Esophagus (tissue), 2 donors: ENCODE measurements around the gene RCOR1. TPM values are rescaled to one million over a fixed set of nuclear protein-coding genes. Genes with fewer than 3 reads are reported as not detected.
"Not testable (repeated sequence)": the region's sequence is repeated elsewhere in the genome, so short reads cannot be mapped to it uniquely, and the experiment has no call there.

ENCODE experiments used
- H3K27ac ChIP-seq, 2 donors: one replicate each; pipeline ENCODE4 v1.5.1; 2013; ENCODE audit warnings: low read depth in 2 of 2, mild to moderate bottlenecking in 2 of 2, inconsistent platforms in 1 of 2, low read length in 1 of 2, moderate library complexity in 1 of 2
- H3K27me3 ChIP-seq, 2 donors: one replicate each; pipeline ENCODE4 v1.6.1; 2013; ENCODE audit warnings: low read length in 2 of 2, control low read depth in 1 of 2, mild to moderate bottlenecking in 1 of 2; ENCODE audit not compliant: insufficient read depth in 2 of 2, control insufficient read depth in 1 of 2
- H3K36me3 ChIP-seq, 2 donors: one replicate each; pipeline ENCODE4 v1.6.1; 2013; ENCODE audit warnings: low read length in 1 of 2; ENCODE audit not compliant: control insufficient read depth in 2 of 2, insufficient read depth in 2 of 2
- H3K4me1 ChIP-seq, 2 donors: one replicate each; pipeline ENCODE4 v1.6.1; 2013; ENCODE audit warnings: low read length in 1 of 2; ENCODE audit not compliant: control insufficient read depth in 2 of 2, insufficient read depth in 2 of 2
- H3K4me3 ChIP-seq, 2 donors: one replicate each; pipeline ENCODE4 v1.5.1; 2013; ENCODE audit warnings: low read length in 2 of 2, mild to moderate bottlenecking in 2 of 2, low read depth in 1 of 2, moderate library complexity in 1 of 2
- H3K9me3 ChIP-seq, 2 donors: one replicate each; pipeline ENCODE4 v1.6.1; 2013; ENCODE audit warnings: mild to moderate bottlenecking in 2 of 2, low read depth in 1 of 2, low read length in 1 of 2, moderate library complexity in 1 of 2; ENCODE audit not compliant: control insufficient read depth in 2 of 2, insufficient read depth in 1 of 2
- WGBS, 2 donors: extraction: QIAGEN DNeasy Blood & Tissue Kit; methylation state at CpG; one replicate each; pipeline ENCODE4 v1.1.7; 2013; 5-methylcytosine and 5-hydroxymethylcytosine counted together
- polyA plus RNA-seq, 2 donors: library from polyadenylated mRNA; stranded (reverse); fragments of 200-250 nt; gene quantifications; one replicate each; pipeline ENCODE4 v1.2.3, GENCODE V29; 2013
- donor health status: healthy with polysubstance abuse.
- donor health status: Bipolar disorder and iron deficiency.

Gene RCOR1
- polyA plus RNA-seq, 2 donors, result 11.8 to 19.3 TPM

DNA sequence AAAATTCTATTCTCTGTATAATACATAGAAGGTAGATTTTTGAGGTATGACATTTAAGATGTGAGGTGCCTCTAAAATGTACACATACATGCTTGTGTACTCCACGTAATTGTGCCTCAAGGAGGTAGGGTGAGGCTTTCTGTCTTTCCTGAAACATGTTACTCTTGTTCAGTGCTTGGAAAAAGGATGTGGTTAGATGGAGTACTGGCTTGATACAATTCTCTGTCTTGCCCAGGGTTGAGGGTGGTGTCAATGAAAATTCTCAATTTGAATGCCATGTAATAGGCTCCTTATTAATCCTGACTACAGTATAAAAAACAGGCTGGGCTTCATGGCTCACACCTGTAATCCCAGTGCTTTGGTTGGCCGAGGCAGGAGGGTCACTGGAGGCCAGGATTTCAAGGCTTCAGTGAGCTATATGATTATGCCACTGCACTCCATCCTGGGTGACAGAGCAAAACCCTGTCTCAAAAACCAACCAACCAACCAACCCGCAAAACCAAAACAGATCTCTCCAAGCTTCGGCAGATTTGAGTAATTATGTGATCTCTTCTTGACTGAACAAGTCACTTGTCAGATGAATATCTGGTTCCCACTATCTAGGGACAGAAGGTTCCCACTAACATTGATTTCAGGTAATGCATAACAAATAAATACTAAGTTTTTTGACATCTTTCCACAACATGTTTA, 41.6 kb downstream of the RCOR1 start:
- Histone ChIP-seq H3K27me3 (no peaks in the 10 kb centered on the region), H3K9me3 (no peaks in the 10 kb centered on the region), H3K4me3 (no peak overlapping the region), H3K27ac (no peak overlapping the region), H3K4me1 (no peaks in the 10 kb centered on the region), H3K36me3 (peaks cover 0 to 3% of the 10 kb centered on the region in 2 donors)
- 56 to 66% methylated on average over 4 of the region's 4 CpGs for WGBS, 2 donors

DNA sequence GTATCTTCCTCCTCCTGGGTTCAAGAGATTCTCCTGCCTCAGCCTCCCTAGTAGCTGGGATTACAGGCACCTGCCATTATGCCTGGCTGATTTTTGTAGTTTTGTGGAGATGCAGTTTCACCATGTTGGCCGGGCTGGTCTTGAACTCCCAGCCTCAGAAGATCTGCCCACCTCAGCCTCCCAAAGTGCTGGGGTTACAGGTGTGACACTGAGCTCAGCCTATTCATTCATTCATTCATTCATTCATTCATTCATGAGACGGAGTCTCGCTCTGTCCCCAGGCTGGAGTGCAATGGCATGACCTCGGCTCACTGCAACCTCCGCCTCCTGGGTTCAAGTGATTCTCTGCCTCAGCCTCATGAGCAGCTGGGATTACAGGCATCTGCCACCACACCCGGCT, 47.2 kb downstream of the RCOR1 start:
- WGBS, 2 donors, result 94 to 96% methylated on average over 6 of the region's 6 CpGs
- not testable (repeated sequence) for H3K4me3 ChIP-seq, H3K27me3 ChIP-seq, H3K9me3 ChIP-seq, H3K36me3 ChIP-seq, H3K4me1 ChIP-seq, H3K27ac ChIP-seq

DNA sequence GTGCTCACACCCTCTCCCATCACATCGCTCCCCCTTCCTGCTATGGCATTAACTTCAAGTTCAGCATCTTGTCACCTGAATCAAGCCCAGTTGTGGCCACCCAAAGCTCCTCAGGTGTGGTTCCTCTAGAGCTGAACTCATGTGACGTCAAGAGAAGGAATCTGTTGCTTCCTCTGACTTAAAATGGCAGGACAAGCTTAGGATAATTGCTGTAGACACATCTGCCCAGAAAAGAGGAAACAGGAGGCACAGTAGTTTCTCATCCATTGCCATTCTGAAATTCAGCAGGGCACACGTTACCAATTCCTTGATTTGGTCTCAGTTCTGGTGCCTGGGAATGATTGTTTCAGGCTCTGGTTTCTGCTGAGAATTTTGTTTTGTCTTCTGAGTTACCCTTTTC, 52.1 kb downstream of the RCOR1 start:
- Histone ChIP-seq H3K9me3 (no peaks in the 10 kb centered on the region), H3K4me3 (no peak overlapping the region), H3K4me1 (peaks cover 0 to 3% of the 10 kb centered on the region in 2 donors), H3K27me3 (no peaks in the 10 kb centered on the region), H3K36me3 (no peaks in the 10 kb centered on the region), H3K27ac (no peak overlapping the region)
- 87 to 90% methylated on average over 3 of the region's 3 CpGs for WGBS, 2 donors

DNA sequence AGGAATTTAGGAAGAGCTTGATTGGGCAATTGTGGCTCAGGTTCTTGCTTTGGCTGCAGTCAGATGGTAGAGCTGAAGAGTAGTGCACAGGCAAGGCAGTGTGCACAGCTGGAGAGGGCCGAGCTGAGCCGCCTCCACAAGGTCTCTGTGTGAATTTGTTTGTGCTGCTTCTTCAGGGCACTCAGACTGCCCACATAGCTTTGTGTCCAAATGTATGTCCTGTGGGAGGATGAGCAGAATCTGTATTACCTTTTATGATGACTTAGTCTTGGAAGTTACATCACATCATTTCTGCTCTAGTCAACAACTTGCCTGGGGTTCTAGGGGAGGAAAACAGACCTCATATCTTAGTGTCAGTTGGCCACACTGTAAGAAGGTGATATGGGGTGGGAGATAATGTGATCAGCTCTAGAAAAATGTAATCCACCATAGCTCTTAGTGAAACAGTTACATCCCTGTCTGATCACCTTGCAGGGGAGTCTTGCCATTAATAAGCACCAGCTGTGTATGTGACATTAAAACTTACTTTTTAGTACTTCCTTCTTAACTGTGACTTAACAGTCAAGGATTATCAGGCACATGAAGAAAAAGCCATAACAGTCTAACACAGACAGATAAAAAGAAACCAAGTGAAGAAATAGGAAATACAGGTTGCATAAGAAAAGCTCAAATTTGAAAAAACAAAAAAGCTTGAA, 53.4 kb downstream of the RCOR1 start:
- Histone ChIP-seq H3K4me3 (no peak overlapping the region), H3K36me3 (no peaks in the 10 kb centered on the region), H3K27me3 (no peaks in the 10 kb centered on the region), H3K4me1 (peaks cover 0 to 3% of the 10 kb centered on the region in 2 donors), H3K9me3 (no peaks in the 10 kb centered on the region), H3K27ac (no peak overlapping the region)
- 69 to 74% methylated on average over 2 of the region's 2 CpGs for WGBS, 2 donors

DNA sequence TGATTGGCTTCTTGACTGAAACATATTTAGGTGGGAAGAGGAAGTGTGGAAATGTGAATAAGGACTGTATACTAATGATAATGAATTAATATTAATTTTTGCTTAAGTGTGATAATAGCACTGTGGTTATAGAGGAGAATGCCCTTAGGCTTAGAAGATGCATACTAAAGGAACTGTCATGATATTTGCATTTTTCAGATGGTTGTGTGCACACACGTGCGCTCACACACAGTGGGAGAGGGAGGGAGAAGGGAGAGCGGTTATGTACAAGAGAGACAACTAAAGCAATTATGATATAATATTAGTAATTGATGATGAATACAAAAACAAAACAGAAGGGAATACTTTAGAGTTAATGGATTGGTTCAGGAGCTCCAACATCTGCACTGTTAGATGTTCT, 54.2 kb downstream of the RCOR1 start:
- WGBS, 2 donors, result 82 to 91% methylated on average over 3 of the region's 3 CpGs
- H3K27ac ChIP-seq, result no peak overlapping the region
- peaks cover 0 to 3% of the 10 kb centered on the region in 2 donors for H3K4me1 ChIP-seq

DNA sequence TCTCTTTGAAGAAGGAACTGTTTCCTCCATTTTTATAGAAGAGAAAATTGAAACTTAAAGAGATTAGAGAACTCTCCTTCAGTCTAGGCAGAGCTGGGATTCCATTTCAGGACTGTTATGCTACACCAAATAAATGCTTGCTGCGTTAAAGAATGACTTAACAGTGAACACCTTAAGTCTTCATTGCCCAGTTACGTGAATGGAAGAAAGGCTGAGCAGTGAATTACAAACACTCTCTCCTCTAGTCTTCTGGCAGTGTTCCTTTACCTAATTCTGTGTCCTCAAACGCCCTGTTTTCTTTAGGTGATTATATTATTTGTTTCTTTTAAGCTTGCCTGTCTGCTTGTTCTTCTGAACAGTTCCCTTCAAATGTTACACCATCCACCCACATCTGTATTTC, 59.7 kb downstream of the RCOR1 start:
- H3K36me3 ChIP-seq, result no peaks in the 10 kb centered on the region
- H3K27me3 ChIP-seq, result no peaks in the 10 kb centered on the region
- no peak overlapping the region for H3K4me3 ChIP-seq
- H3K4me1 ChIP-seq, result peaks cover 0 to 3% of the 10 kb centered on the region in 2 donors
- H3K9me3 ChIP-seq, result no peaks in the 10 kb centered on the region
- H3K27ac ChIP-seq, result no peak overlapping the region
- WGBS, 2 donors, result 30 to 41% methylated on average over 3 of the region's 3 CpGs

More for the DNA sequence above, 54.2 kb downstream of the RCOR1 start:
- Histone ChIP-seq H3K36me3 (no peaks in the 10 kb centered on the region), H3K4me3 (no peak overlapping the region), H3K27me3 (no peaks in the 10 kb centered on the region), H3K9me3 (no peaks in the 10 kb centered on the region)

DNA sequence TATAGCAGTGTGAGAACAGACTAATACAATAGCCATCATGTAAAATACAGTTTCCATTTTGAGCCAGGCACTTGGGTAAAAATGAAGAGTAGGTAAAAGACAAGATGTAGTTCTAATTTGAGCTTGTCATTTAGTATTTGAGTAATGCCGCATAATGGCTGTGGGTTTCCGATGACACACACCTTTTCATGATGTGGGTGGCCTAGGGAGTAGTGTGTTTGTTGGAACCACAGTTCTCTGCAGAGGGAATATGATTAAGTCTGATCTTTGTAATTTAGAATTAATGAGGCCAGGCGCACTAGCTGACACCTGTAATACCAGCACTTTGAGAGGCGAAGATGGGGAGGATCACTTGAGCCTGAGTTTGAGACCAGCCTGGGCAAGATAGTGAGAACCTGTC, 61.8 kb downstream of the RCOR1 start:
- Histone ChIP-seq H3K4me1 (peaks cover 0 to 3% of the 10 kb centered on the region in 2 donors), H3K9me3 (no peaks in the 10 kb centered on the region), H3K36me3 (no peaks in the 10 kb centered on the region), H3K4me3 (no peak overlapping the region), H3K27ac (peak overlapping the region in 1 of 2 donors; percentile 30), H3K27me3 (no peaks in the 10 kb centered on the region)
- 59 to 64% methylated on average over 4 of the region's 4 CpGs for WGBS, 2 donors

DNA sequence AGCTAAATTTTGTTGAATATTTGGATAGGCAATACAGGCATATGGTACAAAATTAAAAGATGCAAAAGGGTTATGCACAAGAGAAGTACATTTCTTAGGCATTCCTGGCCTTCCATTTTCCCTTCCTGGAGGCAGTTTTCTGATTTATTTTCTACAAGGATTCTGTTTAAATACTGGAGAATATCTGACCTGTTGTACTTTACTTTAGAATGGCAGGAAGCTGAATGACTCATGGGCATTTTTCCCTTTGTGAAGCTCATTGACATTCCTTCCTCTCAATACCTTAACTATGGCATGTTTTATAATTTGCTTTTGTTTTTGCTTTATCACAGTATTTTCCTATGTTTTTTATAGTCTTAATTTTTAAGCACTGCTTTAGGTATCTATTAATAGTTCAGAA, 62.7 kb downstream of the RCOR1 start:
- Histone ChIP-seq H3K9me3 (no peaks in the 10 kb centered on the region), H3K36me3 (no peaks in the 10 kb centered on the region), H3K4me3 (no peak overlapping the region), H3K4me1 (no peaks in the 10 kb centered on the region), H3K27me3 (no peaks in the 10 kb centered on the region), H3K27ac (no peak overlapping the region)

DNA sequence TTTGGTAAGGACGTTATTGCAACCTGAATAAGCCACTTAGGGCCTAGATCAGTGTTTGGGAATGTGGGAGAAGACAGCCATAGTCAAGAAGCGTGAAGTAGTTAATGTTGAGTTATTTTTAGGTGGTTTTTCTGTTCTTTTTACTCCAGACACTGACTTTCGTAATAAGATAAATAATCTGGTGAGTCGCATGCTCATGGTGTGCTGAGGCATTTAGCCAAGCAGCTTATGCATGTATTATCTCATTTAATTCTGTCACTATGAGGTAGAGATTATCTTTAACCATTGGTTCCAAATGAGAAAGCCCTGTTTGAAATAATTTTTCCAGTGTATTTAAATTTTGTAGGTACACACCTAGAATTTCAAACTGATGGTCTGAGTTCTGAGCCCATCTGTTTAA, 67.3 kb downstream of the RCOR1 start:
- H3K9me3 ChIP-seq, result no peaks in the 10 kb centered on the region
- peaks cover 2 to 4% of the 10 kb centered on the region in 2 donors for H3K4me1 ChIP-seq
- H3K36me3 ChIP-seq, result no peaks in the 10 kb centered on the region
- no peak overlapping the region for H3K27ac ChIP-seq
- no peaks in the 10 kb centered on the region for H3K27me3 ChIP-seq
- no peak overlapping the region for H3K4me3 ChIP-seq
- 58 to 65% methylated on average over 4 of the region's 4 CpGs for WGBS, 2 donors

DNA sequence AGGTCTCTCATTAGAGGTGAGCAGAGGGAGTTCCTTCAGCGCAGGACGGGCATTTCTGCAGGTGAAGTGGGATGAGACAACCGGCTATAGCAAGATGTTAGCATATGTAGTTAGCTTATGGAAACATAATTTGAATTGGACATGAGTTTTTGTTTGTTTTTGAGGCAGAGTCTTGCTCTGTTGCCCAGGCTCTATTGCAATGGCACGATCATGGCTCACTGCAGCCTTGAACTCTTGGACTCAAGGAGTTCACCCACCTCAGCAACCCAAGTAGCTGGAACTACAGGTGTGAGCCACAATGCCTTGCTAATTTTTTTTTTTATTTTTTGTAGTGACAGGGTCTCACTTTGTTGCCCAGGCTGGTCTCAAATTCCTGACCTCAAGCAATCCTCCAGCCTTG, 69.2 kb downstream of the RCOR1 start:
- no peak overlapping the region for H3K27ac ChIP-seq

More for the DNA sequence above, 69.2 kb downstream of the RCOR1 start:
- H3K4me1 ChIP-seq, result peaks cover 2 to 4% of the 10 kb centered on the region in 2 donors
- WGBS, 2 donors, result 92 to 95% methylated on average over 4 of the region's 4 CpGs
- H3K4me3 ChIP-seq, result no peak overlapping the region
- no peaks in the 10 kb centered on the region for H3K27me3 ChIP-seq
- H3K9me3 ChIP-seq, result no peaks in the 10 kb centered on the region
- no peaks in the 10 kb centered on the region for H3K36me3 ChIP-seq
